ENCODE measurements around the gene SLC6A18. TPM values are rescaled to one million over a fixed set of nuclear protein-coding genes. Genes with fewer than 3 reads are reported as not detected.

Gene SLC6A18, protein sequence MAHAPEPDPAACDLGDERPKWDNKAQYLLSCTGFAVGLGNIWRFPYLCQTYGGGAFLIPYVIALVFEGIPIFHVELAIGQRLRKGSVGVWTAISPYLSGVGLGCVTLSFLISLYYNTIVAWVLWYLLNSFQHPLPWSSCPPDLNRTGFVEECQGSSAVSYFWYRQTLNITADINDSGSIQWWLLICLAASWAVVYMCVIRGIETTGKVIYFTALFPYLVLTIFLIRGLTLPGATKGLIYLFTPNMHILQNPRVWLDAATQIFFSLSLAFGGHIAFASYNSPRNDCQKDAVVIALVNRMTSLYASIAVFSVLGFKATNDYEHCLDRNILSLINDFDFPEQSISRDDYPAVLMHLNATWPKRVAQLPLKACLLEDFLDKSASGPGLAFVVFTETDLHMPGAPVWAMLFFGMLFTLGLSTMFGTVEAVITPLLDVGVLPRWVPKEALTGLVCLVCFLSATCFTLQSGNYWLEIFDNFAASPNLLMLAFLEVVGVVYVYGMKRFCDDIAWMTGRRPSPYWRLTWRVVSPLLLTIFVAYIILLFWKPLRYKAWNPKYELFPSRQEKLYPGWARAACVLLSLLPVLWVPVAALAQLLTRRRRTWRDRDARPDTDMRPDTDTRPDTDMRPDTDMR
- polyA plus RNA-seq (ENCODE audit: insufficient read length): not detected

DNA sequence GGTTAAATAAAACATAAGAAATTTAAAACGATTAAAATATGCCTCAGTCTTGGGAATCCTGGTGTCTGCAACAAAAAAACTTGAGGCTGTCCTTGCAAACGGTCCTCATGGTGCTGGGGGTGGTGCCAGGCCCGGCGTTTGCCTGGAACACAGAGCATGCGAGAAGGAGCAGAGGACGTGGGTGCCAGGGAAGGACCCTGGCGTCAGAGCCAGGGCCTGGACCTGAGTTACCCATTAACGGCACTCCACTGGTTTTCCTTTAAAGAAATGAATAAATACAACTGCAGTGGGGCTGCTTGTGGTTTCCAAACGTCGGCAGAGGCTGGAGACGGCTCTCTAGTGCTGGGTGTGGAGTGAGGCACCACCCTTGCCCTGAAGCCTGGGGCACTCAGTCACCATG is at the start of gene SLC6A18:
Gene SLC6A18, plus strand, starts transcription at position 301 of the 400 bp plus-strand sequence. Its CDS starts 97 bp downstream, at position 398.
- no peak for DNase-seq (ENCODE audit: low read depth)

DNA sequence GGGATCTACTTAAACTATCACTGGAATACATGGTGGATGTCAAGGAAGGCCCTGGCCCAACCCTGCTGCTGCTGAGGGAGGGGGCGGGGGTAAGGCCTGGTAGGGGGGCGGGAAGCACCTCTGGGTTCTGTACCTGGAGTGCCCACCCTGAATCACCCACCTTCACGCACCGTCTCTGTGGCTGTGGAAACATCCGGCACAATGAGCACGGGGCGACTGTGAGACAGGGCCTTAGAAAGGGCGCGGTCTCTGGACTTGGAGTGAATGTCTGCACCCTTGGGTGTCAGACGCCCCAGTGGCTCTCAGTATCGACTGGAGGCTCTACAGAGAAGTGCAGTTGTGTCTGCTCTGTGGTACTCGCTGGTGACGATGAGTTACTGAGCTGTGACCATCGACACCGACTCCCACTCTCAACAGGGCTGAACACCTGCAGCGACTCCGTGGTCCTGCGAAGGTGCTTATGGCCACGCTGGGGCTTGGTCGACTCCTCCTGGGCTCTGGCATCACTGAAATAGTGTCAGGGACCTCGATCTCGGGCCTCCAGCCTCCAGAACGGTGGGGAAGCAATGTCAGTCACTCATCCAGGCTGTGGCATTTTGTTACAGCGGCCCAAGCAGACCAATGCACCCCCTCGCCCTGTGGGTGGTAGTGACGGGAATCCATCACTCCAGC is 49.2 kb upstream of the SLC6A18 start:
- no peak for DNase-seq (ENCODE audit: low read depth)

DNA sequence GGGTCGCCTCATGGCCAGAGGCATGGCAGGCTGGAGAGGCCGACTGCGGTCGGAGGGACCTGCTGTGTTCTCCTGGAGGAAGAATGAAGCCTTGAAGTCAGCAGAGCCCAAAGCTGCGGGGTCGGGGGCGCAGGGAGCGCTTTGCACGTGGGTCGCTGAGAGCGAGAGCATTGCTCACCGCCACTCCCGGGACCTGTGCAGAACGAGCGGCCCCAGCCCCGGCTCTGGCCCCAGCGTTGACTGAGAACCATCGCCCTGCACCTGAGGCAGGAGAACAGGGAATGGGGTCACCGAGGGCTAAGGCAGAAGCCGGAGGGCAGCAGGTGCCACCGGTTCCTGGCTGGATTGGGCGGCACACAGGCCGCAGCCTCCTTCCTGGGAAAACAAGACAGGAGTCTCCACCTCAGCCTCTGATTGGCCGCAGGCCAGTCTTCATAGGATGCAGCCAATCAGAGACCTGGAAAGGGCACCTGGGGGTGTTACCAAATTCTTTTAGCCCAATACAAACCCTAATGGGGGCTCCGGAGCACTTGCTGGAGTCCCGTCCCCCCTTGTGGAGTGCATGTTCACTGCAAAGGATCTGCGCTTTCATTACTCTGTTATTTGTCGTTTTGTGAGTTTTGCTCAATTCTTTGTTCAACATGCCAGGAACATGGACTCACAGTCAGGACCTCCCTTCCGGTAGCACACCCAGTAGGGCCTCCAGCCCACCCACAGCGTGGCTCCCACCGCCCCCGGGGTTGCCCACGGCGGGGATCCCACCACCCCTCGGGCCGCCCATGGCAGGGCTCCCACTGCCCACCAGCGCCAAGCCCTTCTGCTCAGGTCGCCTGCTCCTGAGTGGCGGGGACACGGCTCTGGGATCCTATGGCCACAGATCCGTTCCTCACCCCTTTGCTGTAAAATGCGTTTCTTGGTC is 48.4 kb upstream of the SLC6A18 start:
- no peak for DNase-seq (ENCODE audit: low read depth)

DNA sequence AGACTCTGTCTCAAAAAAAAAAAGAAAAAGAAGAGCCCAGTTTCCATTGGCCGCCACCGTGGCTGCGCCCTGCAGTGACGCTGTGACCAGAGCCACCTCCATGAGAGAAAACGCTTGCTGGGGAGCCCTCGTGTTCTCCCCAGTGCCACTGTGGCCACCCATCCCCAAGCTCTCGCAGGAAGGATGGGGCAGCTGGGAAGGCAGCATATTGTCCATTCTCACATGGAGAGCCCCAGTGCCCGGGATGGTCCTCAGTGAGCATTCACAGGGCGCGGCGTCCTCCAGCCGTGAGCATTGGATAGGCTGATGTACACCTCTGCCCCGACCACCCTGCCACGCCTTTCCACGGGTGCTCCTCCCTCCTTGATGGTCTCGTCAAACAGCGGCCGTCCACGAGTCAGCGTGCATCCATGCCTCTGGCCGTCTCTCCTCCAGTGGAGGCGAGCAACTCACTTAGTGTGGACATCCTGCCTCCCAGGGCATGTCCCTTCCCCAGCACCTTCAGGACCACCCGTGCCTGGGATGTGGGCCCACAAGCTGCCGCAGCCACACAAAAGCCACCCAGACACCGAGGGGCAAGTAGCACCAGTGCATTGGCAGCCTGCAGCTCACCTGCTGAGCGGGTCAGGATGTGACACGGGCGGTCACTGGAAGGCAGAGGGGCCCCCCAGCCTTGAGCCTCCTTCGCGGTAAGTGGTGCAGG is 47.2 kb upstream of the SLC6A18 start:
- no peak for DNase-seq (ENCODE audit: low read depth)

DNA sequence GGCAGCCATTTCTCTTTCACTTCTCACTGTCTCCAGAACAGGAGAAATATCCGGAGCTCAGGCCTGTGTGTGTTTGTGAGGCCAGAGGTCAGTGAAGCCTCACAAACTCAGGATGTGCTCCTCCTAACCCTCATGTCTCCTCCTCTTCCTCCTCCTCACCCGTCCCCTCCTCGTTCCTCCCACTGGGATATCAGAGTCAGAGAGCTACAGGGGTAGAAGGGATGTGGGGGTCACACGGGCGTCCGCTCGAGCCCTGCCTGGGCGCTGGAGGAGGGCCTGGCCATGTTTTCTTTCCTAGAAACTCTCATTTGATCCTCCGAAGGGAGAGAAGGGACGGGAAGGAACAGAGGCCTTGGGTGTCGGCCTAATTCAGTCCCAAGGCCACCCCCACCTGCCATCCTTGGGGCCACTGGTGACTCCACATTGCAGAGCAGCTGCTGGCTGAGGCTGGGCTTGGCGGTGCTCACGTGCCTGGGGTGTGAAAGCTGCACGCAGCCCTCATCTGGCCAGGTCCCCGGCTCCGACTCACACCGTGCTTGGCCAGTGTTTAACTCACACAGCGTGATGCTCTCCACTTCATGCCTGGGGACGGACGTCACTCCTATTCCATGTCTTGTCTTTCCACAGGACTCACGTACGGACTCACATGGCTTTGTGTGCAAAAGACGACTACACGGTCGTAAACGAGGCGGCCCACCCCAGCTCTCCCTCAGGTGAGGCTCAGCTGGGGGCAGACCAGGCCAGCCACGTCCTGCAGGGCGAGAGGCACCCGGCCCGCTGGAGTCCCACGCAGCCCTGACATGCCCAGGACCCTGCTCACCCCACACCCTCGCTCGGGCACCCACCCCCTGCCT is 46.4 kb upstream of the SLC6A18 start:
- DNase-seq (ENCODE audit: low read depth): no peak

DNA sequence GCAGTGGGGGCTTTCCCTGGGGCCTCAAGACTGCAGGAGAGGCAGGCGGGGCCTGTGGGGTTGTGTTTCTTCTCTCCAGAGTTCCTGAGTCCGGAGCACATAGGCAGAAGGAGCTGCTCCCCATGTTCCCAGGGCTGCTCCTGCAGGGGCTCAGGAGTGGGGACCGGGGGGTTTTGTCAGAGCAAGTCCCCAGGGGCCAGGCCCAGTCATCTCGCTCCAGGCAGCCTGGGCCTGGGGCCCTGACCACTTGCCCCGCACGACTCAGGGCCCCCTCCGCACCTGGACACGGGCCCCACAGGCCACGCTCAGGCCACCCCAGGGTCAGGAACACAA is 45.8 kb upstream of the SLC6A18 start:
- no peak for DNase-seq (ENCODE audit: low read depth)

DNA sequence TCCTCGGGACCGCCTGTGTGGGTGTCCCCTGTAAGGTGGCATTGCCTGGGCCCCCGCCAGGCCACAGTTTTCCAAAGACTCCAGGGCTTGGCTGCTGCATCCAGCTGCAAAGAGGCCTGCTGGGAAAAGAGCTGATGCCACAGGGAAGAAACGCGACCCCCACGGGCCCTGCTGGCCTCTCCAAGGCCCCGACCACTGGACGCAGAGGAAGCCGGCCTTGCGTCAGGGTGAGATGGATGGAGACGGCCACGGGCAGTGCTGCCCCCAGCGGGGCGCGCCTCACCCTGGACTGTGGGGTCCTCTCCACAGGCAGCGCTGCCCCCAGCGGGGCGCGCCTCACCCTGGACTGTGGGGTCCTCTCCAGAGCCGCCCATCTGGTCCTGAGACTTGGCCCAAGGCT is 45.1 kb upstream of the SLC6A18 start:
- no peak for DNase-seq (ENCODE audit: low read depth)

DNA sequence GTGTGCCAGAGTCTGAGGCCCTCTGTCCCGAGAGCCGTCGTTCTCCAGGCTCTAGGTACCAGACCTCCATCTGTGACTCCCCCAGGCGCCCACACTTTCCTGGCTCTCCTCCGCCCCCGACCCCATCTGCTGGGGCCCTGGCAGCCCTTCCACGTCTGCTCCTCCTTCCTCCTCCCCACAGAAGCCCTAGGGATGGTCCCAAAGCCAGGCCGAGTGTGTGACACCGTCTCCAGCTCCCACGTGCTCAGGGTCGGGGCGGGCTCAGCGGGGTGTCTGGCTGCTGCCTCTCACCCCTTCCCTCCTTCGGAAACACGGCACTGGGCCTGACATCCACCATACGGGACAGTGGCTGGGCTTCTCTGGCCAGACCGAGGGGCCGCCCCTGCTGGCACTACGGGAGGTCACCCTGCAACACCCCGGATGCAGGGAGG is 44.3 kb upstream of the SLC6A18 start:
- DNase-seq (ENCODE audit: low read depth): no peak

DNA sequence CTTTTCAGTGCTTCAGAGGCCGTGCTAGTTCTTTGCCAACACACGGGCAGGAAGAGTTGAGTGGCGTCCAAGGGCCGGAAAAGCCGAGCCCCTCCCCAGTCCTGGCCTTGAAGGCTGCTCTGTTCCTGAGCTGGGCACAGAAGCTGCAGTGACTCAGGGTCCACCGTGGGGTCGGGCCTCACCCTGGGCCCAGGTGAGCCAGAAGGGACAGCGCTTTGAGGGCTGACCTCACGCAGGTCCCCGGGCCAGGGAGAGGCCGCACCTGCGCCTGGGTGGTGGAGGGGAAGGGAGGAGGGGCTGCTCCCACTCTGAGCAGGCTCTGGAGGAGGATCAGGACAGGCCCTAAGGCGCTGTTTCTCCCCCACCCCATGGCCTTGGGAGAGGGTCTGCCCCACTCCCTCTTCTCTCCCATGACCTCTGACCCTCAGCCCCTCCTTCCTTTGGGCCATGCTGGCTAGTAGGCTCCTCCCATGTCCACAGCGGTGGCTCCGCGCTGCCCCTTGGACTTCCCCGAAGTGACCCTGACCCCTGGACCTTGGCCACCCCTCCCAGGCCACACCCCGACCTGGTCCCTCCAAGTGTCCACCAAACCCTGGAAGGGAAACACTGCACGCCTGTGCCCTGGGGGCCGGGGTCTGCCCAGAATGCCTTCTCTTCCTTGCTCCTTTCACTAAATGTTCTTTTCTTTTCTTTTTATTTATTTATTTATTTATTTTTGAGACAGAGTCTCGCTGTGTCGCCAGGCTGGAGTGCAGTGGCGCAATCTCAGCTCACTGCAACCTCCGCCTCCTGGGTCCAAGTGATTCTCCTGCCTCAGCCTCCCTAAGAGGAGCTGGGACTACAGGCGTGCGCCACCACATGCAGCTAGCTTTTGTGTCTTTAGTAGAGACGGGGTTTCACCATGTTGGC is 43.5 kb upstream of the SLC6A18 start:
- no peak for DNase-seq (ENCODE audit: low read depth)

DNA sequence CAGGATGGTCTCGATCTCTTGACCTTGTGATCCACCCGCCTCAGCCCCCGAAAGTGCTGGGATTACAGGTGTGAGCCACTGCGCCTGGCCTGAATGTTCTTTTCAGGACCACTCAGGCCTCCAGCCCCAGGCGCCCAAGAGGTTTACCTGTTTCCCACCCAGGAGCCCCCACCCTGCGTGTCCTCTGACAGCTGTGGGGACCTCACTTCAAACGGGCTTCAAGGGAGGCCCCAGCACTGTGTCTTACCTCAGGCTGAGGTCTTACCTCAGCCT is 42.9 kb upstream of the SLC6A18 start:
- DNase-seq (ENCODE audit: low read depth): no peak

DNA sequence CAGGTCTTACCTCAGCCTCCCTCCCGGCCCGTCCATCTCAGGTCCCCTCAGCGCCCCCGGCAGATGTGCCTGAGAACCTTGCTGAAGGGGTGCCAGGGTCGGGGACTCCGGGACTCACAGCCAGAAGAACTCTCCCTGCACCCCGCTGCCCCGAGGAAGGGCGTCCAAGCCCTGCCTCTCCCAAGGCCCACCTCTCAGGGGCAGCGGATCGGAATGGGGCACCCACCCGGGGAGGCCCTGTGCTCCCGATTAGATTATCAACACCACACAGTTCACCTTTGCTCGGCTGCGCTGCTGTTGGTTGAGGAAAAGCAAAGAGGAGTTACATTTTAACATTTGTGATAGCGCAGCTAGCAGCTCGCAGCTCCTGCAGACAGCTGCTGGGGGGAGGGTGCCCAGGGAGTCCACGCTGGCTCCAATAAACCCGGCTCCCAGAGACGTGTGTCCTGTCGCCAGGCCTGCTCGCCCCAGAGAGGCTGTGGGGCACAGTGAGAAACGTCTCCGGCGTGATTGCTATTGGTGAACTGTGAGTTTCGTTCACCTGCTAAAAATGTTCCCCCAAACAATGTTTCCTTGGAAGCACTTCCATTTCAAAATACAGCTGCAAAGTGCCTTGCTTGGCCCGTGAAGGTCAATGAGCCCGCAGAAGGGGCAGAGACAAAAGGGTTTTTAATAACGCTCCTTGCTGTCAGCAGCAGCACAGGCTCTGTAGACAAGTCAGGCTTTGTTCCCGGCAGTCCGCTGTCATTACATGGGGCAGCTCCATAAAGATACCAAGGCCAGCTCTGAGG is 42.4 kb upstream of the SLC6A18 start:
- no peak for DNase-seq (ENCODE audit: low read depth)

DNA sequence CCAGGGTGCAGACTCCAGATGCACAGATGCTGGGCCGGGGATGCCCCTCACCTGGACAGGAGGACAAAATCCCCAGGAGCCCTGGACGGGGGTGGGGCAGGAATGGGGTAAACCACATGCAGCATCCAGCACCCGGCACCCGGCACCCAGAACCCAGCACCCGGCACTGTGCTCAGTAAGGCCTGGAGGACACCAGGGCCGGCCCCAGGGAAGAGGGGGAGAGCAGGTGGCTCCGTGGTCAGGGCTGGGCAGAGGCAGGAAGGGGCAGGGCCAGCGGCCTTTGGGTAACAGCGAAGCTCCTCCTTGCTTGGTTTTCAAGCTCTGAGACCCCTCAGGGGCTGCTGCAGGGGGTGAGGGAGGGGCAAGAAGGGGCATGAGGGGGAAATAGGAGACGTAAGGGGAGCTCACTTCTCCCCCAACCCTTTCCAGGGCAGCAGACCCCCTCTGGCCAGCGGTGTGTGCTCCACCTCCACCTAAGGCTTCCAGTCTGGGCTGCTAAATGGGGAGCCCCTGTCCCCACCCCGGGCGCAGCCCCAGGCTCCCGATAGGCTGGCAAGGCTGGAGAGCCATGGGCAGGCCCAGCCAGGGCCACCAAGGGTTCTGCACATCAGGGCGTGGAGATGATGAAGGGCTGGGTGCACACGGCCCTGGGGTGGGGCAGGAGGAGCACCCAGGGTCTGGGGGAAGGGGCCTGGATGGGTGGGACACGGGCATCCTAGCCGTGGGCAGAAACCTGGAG is 41.6 kb upstream of the SLC6A18 start:
- DNase-seq (ENCODE audit: low read depth): no peak

DNA sequence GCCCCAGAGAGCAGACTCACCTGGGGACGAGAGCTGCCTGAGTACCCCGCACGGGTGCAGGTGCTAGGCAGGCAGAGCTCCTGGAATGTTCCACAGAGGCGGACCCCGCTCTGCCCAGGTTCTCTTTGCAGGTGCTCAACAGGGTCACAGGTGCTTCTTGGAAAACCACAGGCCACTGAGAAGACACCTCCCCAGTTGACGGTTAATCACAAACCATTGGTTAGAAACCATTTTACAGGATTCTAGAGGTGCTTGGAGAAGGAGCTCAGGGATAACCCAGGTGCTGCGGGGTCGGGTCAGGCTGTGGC is 41.1 kb upstream of the SLC6A18 start:
- DNase-seq (ENCODE audit: low read depth): no peak

DNA sequence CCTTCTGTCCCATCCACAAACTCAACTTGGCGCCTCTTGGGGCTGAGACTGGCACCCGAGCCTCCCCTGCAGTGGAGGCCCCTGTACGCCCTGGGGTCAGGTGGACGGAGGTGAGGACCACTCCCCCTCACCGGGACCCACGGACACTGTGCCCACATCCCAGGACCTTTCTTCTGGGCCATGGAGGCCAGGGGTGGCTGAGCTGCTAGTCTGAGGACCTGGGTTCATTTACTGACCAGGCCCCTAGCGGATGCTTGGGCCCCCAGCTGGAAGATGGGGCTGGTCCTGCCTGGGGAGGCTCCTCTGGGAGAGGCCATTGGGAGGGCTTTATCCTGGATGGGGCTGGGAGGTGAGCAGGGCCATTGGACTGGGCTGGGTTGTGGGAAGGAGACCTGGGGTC is 40.7 kb upstream of the SLC6A18 start:
- DNase-seq (ENCODE audit: low read depth): no peak

DNA sequence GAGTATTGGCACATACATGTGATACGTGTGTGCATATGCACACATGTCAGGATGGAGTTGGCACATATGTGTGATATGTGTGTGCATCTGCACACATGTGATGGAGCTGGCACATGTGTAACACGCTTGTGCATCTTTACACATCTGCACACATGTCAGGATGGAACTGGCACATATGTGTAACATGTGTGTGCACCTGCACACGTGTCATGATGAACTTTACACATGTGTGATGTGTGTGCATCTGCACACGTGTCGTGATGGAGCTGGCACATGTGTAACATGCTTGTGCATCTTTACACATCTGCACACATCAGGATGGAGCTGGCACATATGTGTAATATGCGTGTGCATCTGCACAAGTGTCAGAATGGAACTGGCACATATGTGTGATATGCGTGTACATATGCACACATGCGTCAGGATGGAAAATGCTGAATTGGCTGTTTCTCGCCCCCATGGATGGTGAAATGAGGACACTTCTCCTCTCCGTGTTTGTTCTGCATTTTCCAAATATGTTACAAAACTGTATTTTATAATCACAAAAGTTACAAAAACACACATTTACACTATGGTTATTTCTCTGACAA is 40.0 kb upstream of the SLC6A18 start:
- no peak for DNase-seq (ENCODE audit: low read depth)

DNA sequence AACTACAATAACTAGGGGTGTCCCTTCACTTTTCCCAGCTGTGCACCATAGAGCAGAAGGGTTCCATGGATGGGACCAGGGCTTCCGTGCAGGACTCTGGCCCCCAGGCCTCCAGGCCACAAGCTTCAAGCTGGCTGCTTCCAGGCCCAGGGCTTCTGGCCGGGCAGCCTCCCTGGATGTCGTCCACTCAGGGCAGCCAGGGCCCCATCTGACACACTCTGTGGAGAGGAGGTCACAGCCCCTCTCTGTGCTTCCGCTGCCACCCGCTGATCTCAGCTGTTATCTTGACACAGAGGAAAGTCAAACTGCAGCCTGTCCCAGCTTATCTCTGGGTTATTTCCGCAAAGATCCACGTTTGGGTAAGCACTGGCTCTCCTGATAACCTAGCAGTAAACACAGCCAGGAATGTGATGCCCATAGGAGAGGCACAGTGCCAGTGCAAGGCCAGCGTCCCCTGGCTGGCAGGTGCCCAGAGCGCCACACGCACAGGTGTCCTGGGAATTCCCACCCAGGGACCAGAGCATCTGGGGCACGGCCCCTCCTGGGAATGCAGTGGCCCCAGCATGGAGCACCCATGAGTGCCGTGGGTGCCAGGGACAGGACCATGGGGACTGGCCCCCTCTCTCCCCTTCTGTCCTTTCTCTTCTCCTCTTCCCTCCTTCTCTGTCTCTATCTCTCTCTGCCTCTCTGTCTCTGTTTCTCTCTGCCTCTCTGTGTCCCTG is 39.4 kb upstream of the SLC6A18 start:
- no peak for DNase-seq (ENCODE audit: low read depth)

Data from forelimb muscle (tissue), 1 donor.